NCI-H69 (cell line): ENCODE results near the gene TTYH3.
A peak's percentile ranks its signal among the peaks of the same experiment; 100 is the strongest.

Experiments used
- DNase-seq: peaks from one replicate; lab custom pipeline; 2025; lab: John Stamatoyannopoulos, UW

Gene TTYH3

DNA sequence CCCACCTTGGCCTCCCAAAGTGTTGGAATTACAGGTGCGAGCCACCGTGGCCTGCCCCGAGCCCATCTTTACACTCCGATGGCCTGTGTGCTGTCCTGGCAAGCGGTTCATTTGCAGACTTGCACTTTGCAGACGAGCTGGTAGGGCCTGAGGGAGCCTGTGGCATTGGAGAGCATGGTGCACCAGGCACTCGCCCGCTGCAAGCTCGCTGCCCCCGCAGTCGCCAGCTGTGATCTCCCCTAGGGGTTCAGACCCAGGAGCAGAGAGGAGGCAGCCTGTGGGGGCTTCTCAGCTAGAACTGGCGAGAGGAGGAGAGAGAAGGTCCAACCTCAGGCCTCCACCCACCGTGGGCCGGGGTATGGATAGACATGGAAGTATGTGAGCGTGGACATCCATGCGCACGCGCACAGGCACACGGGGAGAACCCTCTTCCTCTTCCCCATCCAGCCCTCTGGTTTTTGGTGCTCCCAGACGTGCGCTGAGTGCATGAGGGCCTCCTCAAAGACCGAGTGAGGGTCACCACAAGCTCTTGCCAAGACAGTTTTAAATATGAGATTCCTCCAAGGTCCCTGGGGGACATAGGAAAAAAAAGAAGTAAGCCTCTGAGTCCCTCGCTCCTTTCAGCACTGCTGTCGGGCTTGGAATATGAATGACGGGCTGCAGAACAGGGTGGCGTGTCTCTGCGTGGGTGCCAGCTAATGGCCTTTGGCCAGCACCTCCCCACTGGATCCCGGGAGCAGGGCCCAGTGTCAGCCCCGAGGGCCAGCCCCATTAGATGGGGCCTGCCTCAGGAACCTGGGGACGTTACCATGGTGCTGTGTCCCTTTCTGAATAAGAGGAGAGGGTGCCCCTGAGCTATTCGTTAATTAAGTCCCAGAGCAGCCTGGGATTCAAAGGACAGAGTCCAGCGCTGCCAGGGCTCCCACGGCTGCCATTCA is 15.1 kb upstream of the TTYH3 start:
- peak; percentile 43 for DNase-seq

- no peak for DNase-seq
These were observed 14.4 kb upstream of the TTYH3 start for GRCh38 chr7:2617325-2617905.

DNA sequence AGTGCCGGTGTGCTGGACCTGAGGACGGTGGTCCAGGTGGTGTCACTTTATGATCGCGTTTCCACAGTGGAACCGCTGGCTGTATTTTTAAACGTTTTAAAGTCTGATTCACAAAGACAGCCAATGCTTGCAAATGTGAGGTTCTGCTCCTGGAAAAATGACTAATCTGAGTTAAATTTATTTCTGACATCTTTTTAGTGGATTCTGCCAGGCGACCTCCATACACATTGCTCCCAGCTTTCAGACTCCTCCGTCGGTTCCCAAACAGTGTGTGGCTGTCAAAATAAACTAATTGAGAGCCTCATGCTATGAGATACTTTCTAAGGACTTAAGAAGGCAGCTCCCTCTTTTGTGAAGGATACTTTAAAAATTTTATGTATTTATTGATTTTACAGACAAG is 12.7 kb upstream of the TTYH3 start:
- DNase-seq: no peak

DNA sequence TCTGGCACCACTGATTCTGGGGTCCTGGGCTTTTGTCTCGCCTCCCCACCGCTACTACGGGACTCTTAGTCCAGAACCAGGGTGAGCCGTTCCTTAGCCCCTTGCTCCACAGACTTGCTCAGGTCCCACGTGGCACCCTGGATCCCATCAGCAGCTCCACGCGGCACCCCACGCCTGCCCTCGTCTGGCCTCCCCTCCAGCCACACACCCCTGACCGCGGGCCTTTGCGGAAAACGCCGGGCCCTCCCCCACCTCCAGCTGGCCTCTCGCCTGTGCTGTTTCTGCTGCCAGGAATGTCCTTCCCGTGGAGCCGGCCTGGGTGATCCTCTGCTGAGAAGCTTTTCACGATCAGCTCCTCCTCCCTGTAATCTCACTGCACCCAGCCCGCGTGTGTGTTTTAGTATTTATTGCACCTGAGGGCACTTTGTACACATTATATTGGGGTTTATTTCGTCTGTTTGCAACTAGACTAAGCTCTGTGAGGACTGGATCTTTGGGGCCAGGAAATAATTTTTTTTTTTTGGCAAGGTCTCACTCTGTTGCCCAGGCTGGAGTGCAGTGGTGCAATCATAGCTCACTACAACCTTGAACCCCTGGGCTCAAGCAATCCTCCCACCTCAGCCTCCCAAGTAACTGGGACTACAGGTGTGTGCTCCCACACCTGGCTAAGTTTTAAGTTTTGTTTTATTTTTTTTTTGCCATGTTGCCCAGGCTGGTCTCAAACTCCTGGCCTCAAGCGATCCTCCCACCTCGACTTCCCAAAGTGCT is 10.5 kb upstream of the TTYH3 start:
- peak; percentile 61 for DNase-seq

DNA sequence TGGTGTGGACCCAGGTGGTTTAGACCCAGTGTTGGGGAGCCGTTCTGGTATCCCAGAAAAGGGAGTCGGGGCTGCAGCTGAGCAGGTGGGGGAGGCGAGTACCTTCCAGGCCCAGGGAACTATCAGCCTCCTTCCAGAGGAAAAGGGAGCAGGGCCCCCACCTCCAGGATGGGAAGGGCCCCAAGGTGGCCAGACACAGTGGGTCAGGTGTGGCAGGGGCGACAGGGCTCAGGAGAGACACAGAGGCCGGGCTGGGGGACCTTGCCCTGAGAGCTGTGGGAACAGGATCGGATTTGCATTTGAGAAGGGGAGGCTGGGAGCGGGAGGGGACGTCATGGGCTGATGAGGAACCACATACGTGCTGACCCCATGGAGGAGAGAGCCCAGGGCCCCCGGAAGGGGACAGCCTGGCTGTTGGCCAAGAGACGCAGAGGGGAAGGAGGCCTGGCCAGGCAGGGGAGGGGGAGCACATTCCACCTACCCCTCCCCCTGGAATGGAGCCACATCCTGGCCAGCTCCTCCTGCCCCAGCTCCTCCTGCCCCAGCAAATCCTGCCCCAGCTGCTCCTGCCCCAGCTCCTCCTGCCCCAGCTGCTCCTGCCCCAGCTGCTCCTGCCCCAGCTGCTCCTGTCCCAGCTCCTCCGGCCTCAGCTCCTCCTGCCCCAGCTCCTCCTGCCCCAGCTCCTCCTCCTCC is 9.7 kb upstream of the TTYH3 start:
- peak; percentile 58 for DNase-seq

DNA sequence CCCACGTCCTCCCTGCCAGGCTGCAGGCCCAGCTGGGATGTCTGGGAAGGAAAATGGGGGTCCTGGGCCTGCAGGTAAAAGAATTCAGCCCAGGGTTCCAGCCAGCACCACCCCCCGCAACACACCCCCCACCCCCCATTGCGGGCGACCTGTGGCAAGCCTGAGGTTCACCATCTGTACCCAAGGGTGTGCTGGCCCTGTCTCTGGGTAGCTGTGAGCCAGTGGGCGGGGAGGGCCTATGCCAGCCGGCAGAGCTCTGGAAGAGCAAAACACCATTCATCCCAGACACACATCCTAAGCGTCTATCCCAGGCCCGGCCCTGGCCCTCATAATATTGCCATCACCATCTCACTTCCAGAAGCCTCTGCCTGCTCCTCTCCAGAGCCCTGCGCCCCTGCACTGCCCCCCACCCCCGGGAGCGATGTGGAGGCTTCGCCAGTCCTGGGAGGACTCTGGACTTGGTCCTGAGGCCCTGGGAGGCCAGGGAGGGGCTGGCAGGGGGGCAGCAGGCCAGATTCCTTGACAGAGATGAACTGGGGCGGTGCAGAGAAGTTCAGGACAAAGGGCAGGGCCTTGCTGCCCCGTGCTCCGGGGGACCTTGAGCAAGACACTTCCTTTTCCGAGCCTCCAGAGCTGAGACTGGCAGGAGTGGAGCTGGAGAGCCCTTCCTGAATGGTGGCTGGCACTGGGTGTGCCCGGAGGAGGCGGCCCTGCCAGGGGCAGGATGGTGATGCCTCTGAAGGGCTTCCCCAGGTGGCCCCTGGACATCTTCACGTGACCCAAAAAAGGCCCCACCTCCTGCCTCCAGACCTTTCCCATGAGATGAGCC is 8.7 kb upstream of the TTYH3 start:
- no peak for DNase-seq

- DNase-seq: no peak
These were observed 8.1 kb upstream of the TTYH3 start for GRCh38 chr7:2623698-2624014.

DNA sequence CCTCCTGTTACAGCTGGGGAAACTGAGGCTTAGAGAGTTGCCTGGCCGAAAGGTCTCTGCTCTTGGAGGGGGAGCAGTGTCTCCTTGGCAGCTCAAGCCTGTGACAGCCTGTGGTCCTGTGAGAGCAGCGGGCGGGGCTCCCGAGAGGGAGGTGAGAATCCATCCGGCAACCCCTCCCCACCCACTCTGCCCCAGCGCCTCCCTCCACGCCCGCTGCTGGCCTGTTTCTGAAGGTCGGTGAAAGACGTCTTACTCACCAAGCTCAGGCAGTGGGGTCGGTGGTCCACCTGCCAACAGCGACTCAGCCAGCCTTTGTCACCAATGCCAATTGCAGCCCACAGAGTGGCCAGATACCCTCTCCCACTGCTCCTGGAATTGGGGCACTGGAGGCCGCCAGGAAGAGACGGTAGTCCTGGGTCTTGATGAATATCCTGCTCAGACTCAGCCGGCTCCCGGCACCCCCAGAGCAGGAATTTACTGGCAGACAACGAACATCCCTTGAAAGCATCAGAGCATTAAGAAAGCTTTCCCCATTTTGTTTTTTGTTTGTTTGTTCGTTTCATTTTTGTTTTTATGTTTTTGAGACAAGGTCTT is 7.4 kb upstream of the TTYH3 start:
- no peak for DNase-seq

- DNase-seq: no peak
These were observed 5.2 kb upstream of the TTYH3 start for GRCh38 chr7:2626498-2627117.

- DNase-seq: no peak
These were observed 4.3 kb upstream of the TTYH3 start for GRCh38 chr7:2627258-2628129.

- no peak for DNase-seq
These were observed 3.7 kb upstream of the TTYH3 start for GRCh38 chr7:2628130-2628482.

- no peak for DNase-seq
These were observed 2.9 kb upstream of the TTYH3 start for GRCh38 chr7:2628891-2629290.

DNA sequence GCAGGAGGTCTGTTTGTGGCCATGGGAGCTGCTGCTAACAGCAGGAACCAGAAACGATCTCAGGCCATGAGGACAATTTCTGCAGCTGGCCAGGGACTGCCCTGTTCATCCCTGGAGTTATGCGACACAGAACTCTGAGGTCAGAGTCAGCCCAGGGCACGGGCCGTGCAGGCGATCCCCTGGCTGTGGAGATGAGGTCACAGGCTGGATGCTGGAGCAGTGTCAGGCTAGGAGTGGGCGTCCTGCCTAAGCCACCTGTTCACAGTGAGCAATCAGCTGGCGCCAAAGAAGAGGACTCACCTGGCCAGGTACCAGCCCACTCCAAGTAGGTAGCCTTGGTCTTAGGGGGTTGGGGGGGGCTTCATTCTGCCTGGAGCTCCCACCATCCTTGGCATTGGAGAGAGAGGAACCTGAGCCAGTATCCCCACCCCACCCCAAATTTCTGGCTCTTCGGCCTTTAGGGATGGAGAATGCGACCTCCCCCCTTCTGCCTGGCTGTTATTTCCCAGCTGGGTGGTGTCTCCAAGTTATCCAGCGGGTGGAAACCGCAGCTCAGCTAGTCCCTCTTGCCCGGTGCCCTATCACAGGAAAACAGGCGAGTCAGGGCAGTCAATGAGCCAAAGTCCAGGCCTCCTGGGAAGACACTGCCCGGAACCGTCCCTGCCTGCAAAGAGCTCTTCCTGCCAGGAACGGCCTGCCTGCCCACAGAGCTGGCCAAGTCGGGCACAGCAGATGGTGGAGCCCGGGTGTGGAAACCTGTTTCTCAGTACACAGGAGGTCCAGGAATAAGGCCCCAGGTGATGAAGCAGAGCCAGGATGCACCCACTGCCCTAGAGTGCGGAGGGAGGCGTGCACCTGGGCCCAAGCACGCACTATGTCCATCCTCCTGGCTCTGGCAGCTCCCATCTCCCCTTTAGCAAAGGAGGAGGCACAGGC is 1.8 kb upstream of the TTYH3 start:
- peak; percentile 58 for DNase-seq

DNA sequence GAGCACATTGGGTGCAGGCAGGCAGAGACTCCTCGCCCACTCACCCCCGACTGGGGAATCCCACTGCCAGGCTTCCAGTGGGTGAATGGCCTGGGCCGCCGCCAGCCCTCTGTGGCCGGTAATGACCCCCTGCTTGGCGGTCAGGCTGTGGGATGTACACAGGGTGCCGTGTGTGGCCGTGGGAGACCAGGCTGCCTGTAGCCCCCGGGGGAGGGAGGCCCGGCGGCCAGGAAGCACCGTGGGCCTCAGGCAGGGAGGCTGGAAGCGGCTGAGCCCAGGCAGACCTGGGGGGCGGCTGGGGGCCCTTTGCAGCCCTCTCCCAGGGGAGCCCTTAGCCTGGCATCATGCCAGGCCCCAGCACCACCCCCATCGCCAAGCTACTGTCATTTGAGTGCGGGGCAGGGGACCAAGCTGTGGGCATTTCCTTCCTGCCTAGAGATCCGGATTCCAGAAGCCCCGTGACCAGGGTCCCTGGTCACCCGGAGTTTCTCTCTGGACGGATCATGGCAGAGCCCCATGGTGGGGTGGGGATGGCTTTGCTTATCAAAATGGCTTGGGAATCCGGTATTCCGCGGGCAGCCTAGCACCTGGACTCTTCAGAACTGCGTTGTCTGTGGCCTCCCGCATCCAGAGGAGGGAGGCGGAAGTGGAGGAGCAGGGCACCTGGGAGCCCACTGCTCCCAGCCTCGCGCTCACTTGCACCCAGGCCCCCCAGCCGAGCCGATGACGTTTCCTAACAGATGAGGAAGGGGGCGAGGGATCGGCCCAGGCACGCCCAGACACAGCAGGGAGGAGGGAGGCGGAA is 1.1 kb downstream of the TTYH3 start:
- peak; percentile 95 for DNase-seq

DNA sequence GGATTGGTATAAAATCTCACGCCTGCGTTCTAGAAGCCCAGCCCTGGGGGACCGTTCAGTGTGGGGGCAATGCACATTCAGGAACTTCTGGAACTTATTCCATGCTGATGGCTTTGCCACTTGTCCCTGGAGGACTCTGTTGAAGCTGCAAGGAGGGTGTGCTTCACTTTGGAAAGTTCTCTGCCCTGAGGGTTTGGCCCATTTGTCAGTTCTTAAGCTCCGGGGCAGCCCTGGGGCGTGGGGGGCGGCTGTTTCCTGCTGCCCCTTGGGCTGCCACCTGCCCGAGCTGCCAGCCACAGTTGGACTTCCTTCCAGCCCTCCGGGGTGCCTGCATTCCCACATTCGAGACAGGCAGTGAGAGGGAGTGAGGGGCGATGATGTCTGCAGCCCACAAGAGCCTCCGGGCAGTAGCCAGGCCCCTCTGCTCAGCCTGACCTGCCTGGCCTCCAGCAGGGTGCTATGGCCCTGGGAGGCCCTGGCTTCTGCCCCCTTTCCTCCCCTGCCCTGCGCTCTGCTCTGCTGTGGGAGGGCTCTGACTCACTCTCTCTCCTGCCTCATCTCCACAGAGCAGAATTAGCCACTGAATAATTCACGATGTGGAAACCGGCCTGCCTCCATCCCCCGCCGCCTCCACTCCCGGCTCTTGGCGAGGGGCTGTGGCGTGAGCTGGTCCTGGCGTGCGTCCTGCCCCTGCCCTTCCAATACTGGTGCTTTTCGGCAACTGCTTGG is 1.9 kb downstream of the TTYH3 start:
- peak; percentile 63 for DNase-seq

DNA sequence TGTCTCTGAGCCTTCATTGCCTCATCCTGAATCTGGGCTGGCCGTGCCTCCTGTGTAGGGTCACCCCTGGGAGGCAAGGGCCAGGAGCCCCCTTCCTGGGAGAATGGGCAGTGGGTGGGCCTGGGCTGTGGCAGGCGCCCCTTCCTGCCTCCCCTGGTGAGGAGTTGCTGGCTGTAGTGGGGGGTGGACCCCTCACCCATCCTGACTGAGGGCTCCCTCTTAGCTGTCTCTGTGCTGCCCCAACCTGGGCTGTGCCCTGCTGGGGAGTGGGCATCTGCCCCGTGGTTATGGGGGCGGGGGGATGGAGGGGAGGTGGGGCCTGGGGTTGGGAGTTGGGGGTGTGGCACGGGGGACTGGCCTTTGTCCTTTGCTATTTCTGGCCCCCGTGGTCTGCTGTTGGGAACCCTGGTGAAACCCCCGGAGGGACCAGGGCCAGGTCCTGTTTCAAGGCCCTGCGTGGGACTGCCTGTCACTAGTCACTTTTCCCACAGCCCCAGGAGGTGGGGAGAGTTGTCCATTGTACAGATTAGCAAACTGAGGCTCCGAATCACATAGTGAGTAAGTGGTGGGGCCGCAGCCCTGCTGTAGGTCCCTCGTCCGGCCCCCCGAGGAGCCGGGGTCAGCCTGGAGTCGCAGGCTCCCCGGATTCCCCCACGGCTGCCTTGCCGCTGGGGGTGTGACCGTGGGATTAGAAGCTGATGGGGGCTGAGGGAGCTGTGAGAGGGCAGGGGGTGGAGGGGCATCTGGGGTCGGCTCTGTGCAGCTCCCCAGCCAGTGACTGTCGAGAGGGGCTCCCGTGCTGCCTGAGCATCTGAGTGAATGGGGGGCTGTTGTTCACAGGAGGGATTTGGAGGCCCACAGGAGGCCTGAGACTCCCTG is 2.7 kb downstream of the TTYH3 start:
- no peak for DNase-seq
